Ovary (tissue), 9 donors: Measurements from ENCODE around the gene NKX1-1. TPM values are rescaled to one million over a fixed set of nuclear protein-coding genes. Genes with fewer than 3 reads are reported as not detected.
A peak's percentile ranks its signal among the peaks of the same experiment; 100 is the strongest.

Experiments
- DNase-seq, 5 donors: peaks; one replicate each; pipeline ENCODE4 v3.0.0-alpha.2; 2019 to 2020
- H3K27ac ChIP-seq, 2 donors: fragments of 200-600 bp; one replicate each; pipeline versions ENCODE4 v1.5.1 to v1.8.0; 2019 to 2022
- H3K27me3 ChIP-seq: fragments of 200-600 bp; one replicate; pipeline ENCODE4 v1.8.0; 2022
- H3K36me3 ChIP-seq: fragments of 200-600 bp; sonication (generic); one replicate; pipeline ENCODE4 v1.5.1; 2019
- H3K4me1 ChIP-seq: one replicate; pipeline ENCODE4 v1.8.1; 2013; ENCODE audit warnings: mild to moderate bottlenecking, moderate library complexity; ENCODE audit not compliant: insufficient read depth
- H3K4me3 ChIP-seq: fragments of 200-600 bp; sonication (generic); one replicate; pipeline ENCODE4 v1.5.1; 2017
- H3K9me3 ChIP-seq, 2 donors: fragments of 200-600 bp in 1 of 2; sonication (generic) in 1 of 2; one replicate each; pipeline versions ENCODE4 v1.5.1 to v1.8.1; 2013 to 2019; ENCODE audit warnings: mild to moderate bottlenecking in 1 of 2, moderate library complexity in 1 of 2
- EP300 ChIP-seq: sonication (generic); formaldehyde crosslinking; IDR thresholded peaks from one replicate; pipeline ENCODE4 v1.6.1; 2017; ENCODE audit warnings: antibody characterized with exemption
- POLR2A ChIP-seq: fragments of 450-650 bp; IDR thresholded peaks from one replicate; pipeline ENCODE4 v1.6.1; 2017; ENCODE audit warnings: antibody characterized with exemption, mild to moderate bottlenecking, moderate library complexity
- WGBS, 3 donors: extraction: QIAGEN DNeasy Blood & Tissue Kit in 1 of 3; methylation state at CpG; one replicate each; pipeline versions ENCODE4 v1.1.5 to v1.1.7; 2013 to 2017; 5-methylcytosine and 5-hydroxymethylcytosine counted together
- intact Hi-C, 4 donors: fragments of 100-400 bp; cut with DNase I; formaldehyde crosslinking; loops; one replicate each; pipeline versions ENCODE4 v1.11.0 to v1.15.1; 2022 to 2023
- polyA plus RNA-seq, 2 donors: library from polyadenylated mRNA; stranded (reverse); fragments of 200-250 nt in 1 of 2; fragments of 350-450 nt in 1 of 2; fragmentation: Illumina TruSeq in 1 of 2; extraction: RNeasy Lipid Tissue Mini Kit (QIAGEN cat#74804) in 1 of 2; gene quantifications; one replicate each; pipeline ENCODE4 v1.2.3, GENCODE V29; 2013 to 2014
- total RNA-seq, 7 donors: library from RNA; depleted of rRNA in 2 of 7; stranded (reverse); fragments of >200 nt in 2 of 7; fragmentation: NEBNext Ultra II Directional in 3 of 7; extraction: Animal tissue kit (Norgen Biotek cat#: 25700) in 3 of 7; gene quantifications; one replicate each; pipeline versions ENCODE4 v1.1.0 to v1.2.4, GENCODE V29; 2016 to 2023
- TF ChIP-seq, protein P1 (sequence below), 3 donors: fragments of 450-650 bp in 2 of 3; fragments of 200-600 bp in 1 of 3; IDR thresholded peaks; one replicate each; pipeline versions ENCODE4 v1.5.1 to v1.8.0; 2016 to 2022; ENCODE audit warnings: antibody characterized with exemption in 3 of 3, mild to moderate bottlenecking in 1 of 3
- donor health status: DM: no; HTN: no; CAD: no; lungs with moderate emphysema.
- donor health status: DM: no; HTN: no; CAD: no.
- donor health status: Bipolar disorder and iron deficiency.
- donor health status: DM: yes; HTN: yes; CAD: no.
- donor health status: DM: no; HTN: no; CAD: no.
- donor health status: DM: yes; HTN: yes; CAD: no.

Gene NKX1-1
- total and polyA plus RNA-seq, 9 donors = not detected

DNA sequence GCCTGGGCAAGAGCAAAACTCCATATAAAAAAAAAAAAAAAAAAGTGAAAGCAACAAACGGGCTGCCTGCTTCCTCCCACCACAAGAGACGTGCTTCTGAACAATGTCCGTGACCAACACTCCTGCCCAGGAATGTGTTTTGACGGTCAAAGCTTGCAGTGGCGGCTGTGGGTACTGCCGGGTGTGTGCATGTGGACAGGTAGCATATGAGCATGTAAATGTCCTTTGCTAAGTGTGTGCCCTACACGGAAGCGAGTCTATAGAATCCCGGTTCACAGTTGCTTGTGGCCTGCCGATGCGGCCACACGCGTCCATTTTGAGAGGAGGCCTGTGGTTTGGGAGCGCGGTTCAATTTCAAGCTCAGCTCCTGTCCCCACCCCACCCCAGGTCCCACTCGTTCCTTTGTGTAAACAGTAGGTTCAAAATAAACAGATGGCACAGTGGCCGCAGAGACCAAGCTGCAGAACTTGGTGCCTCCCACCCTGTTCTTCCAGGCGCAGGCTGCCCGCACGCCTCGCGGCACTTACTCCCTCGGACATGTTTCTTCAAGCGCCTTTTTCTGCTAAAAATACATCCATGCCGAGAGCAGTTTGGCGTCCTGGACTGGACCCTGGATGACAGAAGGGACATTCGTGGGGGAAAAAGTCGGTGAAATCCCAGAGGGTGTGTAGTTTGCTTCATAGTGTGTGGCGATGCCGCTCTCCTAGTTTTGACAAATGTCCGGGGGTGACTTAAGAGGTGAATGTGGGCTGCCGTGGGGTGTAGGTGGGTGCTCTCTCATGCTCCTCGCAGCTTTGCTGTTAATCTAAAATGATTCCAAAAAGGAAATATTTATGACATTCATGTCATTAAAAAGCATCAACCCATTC is 11.5 kb upstream of the NKX1-1 start:
- H3K27me3 ChIP-seq = no peaks in the 10 kb centered on the region
- no peak overlapping the region for H3K4me3 ChIP-seq
- H3K27ac ChIP-seq = no peak overlapping the region
- H3K4me1 ChIP-seq = no peaks in the 10 kb centered on the region
- no peaks in the 10 kb centered on the region for H3K36me3 ChIP-seq
- WGBS, 3 donors = 69 to 73% (median 70%) methylated on average over 33 of the region's 33 CpGs
- intact Hi-C loops = no loop called here
- TF ChIP-seq, protein P1, sequence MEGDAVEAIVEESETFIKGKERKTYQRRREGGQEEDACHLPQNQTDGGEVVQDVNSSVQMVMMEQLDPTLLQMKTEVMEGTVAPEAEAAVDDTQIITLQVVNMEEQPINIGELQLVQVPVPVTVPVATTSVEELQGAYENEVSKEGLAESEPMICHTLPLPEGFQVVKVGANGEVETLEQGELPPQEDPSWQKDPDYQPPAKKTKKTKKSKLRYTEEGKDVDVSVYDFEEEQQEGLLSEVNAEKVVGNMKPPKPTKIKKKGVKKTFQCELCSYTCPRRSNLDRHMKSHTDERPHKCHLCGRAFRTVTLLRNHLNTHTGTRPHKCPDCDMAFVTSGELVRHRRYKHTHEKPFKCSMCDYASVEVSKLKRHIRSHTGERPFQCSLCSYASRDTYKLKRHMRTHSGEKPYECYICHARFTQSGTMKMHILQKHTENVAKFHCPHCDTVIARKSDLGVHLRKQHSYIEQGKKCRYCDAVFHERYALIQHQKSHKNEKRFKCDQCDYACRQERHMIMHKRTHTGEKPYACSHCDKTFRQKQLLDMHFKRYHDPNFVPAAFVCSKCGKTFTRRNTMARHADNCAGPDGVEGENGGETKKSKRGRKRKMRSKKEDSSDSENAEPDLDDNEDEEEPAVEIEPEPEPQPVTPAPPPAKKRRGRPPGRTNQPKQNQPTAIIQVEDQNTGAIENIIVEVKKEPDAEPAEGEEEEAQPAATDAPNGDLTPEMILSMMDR (IDR thresholded peaks at IDR 0.05) = no peak
- TF ChIP-seq EP300 = no peak
- TF ChIP-seq POLR2A = no peak
- DNase-seq = peak in 1 of 5 donors; percentile 3
- H3K9me3 ChIP-seq = no peaks in the 10 kb centered on the region

DNA sequence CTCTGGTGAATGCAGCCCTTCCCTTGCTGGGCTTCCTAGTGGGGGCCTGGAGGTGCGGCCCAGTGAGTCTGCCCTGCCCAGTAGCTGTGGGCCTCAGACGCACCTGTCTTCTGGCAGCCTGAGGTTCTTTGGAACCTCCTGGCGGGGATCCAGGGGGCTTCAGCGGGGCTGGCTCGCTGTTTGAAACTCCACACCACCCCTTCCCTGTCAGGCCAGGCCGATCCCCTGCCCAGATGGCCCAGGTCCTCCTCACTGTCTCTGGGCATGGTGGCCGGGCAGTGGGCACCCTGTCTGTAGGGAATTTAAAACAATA is 10.7 kb upstream of the NKX1-1 start:
- no peaks in the 10 kb centered on the region for H3K4me1 ChIP-seq
- DNase-seq = peak in 1 of 5 donors; percentile 8
- H3K36me3 ChIP-seq = no peaks in the 10 kb centered on the region
- H3K27me3 ChIP-seq = no peaks in the 10 kb centered on the region
- no peaks in the 10 kb centered on the region for H3K9me3 ChIP-seq
- WGBS, 3 donors = 58 to 63% (median 59%) methylated on average over 5 to 7 of the region's 7 CpGs
- intact Hi-C loops = no loop called here
- no peak for TF ChIP-seq EP300
- TF ChIP-seq, protein P1 (IDR thresholded peaks at IDR 0.05) = no peak
- TF ChIP-seq POLR2A = no peak
- H3K4me3 ChIP-seq = no peak overlapping the region
- no peak overlapping the region for H3K27ac ChIP-seq

DNA sequence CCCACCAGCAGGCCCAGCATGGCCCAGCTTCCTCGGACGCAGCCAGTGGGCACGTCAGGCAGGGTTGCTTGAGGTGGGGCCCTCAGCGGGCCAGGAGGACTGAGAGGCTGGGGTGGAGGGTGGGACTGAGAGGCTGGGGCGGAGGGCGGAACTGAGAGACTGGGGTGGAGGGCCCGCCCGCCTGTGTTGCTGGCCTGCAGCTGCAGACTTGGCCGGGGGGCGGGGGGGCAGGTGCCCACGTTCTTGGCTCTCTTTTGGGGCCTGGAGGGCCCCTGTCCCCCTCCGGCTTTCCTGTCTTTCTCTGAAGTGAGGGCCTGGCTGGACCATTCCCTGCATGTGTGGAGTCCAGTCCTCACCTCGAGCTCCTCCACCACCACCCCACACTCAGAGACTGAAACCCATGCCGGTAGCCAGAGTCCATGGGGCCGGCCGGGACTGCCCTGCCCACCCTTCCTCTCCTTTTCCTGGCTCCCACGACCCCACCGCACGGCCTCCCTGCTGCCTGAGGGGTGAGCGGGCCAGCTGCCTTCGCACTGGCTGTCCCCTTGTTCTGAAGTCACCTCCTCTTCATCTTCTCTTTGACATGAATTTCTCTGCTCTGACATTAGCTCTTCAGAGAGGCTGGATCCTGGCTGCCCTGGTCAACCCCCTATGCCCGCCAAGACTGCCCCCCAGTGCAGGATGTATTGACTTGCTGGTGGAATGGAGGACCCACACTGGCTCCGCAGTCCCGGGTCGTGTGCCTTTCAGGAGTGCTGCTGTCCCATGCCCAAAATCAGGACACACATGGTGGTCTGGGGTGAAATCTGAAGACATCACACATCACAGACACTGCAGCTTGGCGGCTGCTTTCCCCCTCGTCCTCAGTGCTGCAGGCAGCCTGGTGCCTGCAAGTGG is 10.1 kb upstream of the NKX1-1 start:
- H3K36me3 ChIP-seq = no peaks in the 10 kb centered on the region
- DNase-seq = peak in 1 of 5 donors; percentile 5
- TF ChIP-seq EP300 = no peak
- TF ChIP-seq, protein P1 (IDR thresholded peaks at IDR 0.05) = no peak
- no peak for TF ChIP-seq POLR2A
- no peak overlapping the region for H3K4me3 ChIP-seq
- no peaks in the 10 kb centered on the region for H3K27me3 ChIP-seq
- WGBS, 3 donors = 49 to 55% (median 53%) methylated on average over 26 to 27 of the region's 27 CpGs
- intact Hi-C loops = no loop called here
- no peak overlapping the region for H3K27ac ChIP-seq
- no peaks in the 10 kb centered on the region for H3K4me1 ChIP-seq
- H3K9me3 ChIP-seq = no peaks in the 10 kb centered on the region

DNA sequence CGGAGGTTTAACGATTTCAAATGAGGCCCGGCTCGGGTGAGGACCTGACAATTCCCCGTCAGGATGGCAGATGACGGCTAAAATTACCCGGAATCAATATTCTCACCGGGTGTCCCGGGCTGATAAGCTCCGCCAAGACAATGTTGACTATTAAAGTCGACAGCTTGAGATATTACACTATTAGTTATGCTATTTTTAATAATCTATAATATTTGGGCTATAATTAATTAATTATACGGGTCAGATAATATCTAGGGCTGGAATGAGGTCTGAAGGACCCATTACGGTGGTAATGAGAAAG is 9.4 kb upstream of the NKX1-1 start:
- Histone ChIP-seq H3K27ac (no peak overlapping the region), H3K4me3 (no peak overlapping the region), H3K36me3 (no peaks in the 10 kb centered on the region), H3K9me3 (no peaks in the 10 kb centered on the region), H3K4me1 (peaks cover under 1% of the 10 kb centered on the region), H3K27me3 (no peaks in the 10 kb centered on the region)
- intact Hi-C loops = no loop called here
- no peak for DNase-seq
- TF ChIP-seq POLR2A = no peak
- TF ChIP-seq, protein P1 (IDR thresholded peaks at IDR 0.05) = no peak
- no peak for TF ChIP-seq EP300
- WGBS, 3 donors = 47 to 54% (median 51%) methylated on average over 13 of the region's 13 CpGs
